OCI-LY3 (cell line): Measurements from ENCODE around the gene GRIFIN.

Source experiments
- H2AFZ ChIP-seq: fragments of 200-600, 300-600 bp; shearing (Covaris generic); 2 replicates; pipeline ENCODE4 v1.6.0; 2014; ENCODE audit warnings: antibody characterized with exemption, low read depth, low read length
- H3K27ac ChIP-seq: fragments of 200-600, 300-600 bp; sonication (generic); 2 replicates; pipeline ENCODE4 v1.5.1; 2014; ENCODE audit warnings: mild to moderate bottlenecking, low read length, moderate library complexity, mixed read lengths
- H3K27me3 ChIP-seq: fragments of 200-600, 300-600 bp; sonication (generic); 2 replicates; pipeline ENCODE4 v1.6.1; 2014; ENCODE audit warnings: low read depth, low read length, mixed read lengths
- H3K36me3 ChIP-seq: fragments of 200-600, 300-600 bp; sonication (generic); replicated peaks from 2 replicates; pipeline ENCODE3; 2014; ENCODE audit warnings: low read depth, low read length, mixed read lengths
- H3K4me1 ChIP-seq: fragments of 300-600, 200-600 bp; sonication (generic); 2 replicates; pipeline ENCODE4 v1.6.1; 2014; ENCODE audit warnings: low read length, mixed read lengths
- H3K4me2 ChIP-seq: fragments of 200-600, 300-600 bp; sonication (generic); 2 replicates; pipeline ENCODE4 v1.6.1; 2014; ENCODE audit warnings: low read length, mixed read lengths
- H3K4me3 ChIP-seq: fragments of 300-600, 200-600 bp; sonication (generic); 2 replicates; pipeline ENCODE4 v1.5.1; 2014; ENCODE audit warnings: antibody characterized with exemption, mild to moderate bottlenecking, low read length, moderate library complexity
- H3K79me2 ChIP-seq: fragments of 300-600, 200-600 bp; shearing (Covaris generic); 2 replicates; pipeline ENCODE4 v1.6.1; 2014; ENCODE audit warnings: mild to moderate bottlenecking, low read length, mixed read lengths
- H3K9ac ChIP-seq: fragments of 300-600, 200-600 bp; shearing (Covaris generic); 2 replicates; pipeline ENCODE4 v1.6.0; 2014; ENCODE audit warnings: mild to moderate bottlenecking, low read length, moderate library complexity
- H3K9me3 ChIP-seq: fragments of 200-600, 300-600 bp; shearing (Covaris generic); 2 replicates; pipeline ENCODE4 v1.6.1; 2014; ENCODE audit warnings: low read length, mixed read lengths; ENCODE audit not compliant: insufficient read depth
- H4K20me1 ChIP-seq: fragments of 200-600, 300-600 bp; sonication (generic); 2 replicates; pipeline ENCODE4 v1.6.1; 2016; ENCODE audit warnings: low read length, mixed read lengths; ENCODE audit not compliant: insufficient read depth
- EZH2phosphoT487 ChIP-seq: fragments of 200-600 bp; shearing (Covaris generic); IDR thresholded peaks from 2 replicates; pipeline ENCODE4 v1.6.1; 2018; ENCODE audit warnings: antibody characterized with exemption, mixed run types, low read depth
- TF ChIP-seq, protein P1 (sequence below): fragments of 200-600, 300-600 bp; sonication (generic); IDR thresholded peaks from 2 replicates; pipeline ENCODE4 v1.5.1; 2014; ENCODE audit warnings: antibody characterized with exemption, low read length, low read depth

GRIFIN gene

GRCh38 chr7:2505401-2505800, 29.2 kb upstream of the GRIFIN start:
- Histone ChIP-seq H3K4me3 (no peak overlapping the region), H3K4me1 (peaks cover 24% of the 10 kb centered on the region), H3K4me2 (no peak overlapping the region), H2AFZ (no peak overlapping the region), H3K27ac (no peak overlapping the region), H4K20me1 (no peaks in the 10 kb centered on the region), H3K27me3 (0 out of 2 replicates have a peak, but pooled peaks cover 5% of the 10 kb centered on the region), H3K9me3 (no peaks in the 10 kb centered on the region), H3K9ac (no peak overlapping the region), H3K36me3 (no peaks in the 10 kb centered on the region), H3K79me2 (no peaks in the 10 kb centered on the region)
- no peak for TF ChIP-seq EZH2phosphoT487
- TF ChIP-seq, protein P1, sequence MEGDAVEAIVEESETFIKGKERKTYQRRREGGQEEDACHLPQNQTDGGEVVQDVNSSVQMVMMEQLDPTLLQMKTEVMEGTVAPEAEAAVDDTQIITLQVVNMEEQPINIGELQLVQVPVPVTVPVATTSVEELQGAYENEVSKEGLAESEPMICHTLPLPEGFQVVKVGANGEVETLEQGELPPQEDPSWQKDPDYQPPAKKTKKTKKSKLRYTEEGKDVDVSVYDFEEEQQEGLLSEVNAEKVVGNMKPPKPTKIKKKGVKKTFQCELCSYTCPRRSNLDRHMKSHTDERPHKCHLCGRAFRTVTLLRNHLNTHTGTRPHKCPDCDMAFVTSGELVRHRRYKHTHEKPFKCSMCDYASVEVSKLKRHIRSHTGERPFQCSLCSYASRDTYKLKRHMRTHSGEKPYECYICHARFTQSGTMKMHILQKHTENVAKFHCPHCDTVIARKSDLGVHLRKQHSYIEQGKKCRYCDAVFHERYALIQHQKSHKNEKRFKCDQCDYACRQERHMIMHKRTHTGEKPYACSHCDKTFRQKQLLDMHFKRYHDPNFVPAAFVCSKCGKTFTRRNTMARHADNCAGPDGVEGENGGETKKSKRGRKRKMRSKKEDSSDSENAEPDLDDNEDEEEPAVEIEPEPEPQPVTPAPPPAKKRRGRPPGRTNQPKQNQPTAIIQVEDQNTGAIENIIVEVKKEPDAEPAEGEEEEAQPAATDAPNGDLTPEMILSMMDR: no peak

GRCh38 chr7:2504889-2505375, 28.7 kb upstream of the GRIFIN start:
- Histone ChIP-seq H2AFZ (no peak overlapping the region), H3K27ac (no peak overlapping the region), H3K4me2 (no peak overlapping the region), H3K27me3 (0 out of 2 replicates have a peak, but pooled peaks cover 5% of the 10 kb centered on the region), H3K4me3 (no peak overlapping the region), H3K9ac (no peak overlapping the region), H3K9me3 (no peaks in the 10 kb centered on the region), H4K20me1 (no peaks in the 10 kb centered on the region), H3K36me3 (no peaks in the 10 kb centered on the region), H3K4me1 (peaks cover 19% of the 10 kb centered on the region), H3K79me2 (no peaks in the 10 kb centered on the region)
- TF ChIP-seq EZH2phosphoT487: no peak
- TF ChIP-seq, protein P1: no peak

DNA sequence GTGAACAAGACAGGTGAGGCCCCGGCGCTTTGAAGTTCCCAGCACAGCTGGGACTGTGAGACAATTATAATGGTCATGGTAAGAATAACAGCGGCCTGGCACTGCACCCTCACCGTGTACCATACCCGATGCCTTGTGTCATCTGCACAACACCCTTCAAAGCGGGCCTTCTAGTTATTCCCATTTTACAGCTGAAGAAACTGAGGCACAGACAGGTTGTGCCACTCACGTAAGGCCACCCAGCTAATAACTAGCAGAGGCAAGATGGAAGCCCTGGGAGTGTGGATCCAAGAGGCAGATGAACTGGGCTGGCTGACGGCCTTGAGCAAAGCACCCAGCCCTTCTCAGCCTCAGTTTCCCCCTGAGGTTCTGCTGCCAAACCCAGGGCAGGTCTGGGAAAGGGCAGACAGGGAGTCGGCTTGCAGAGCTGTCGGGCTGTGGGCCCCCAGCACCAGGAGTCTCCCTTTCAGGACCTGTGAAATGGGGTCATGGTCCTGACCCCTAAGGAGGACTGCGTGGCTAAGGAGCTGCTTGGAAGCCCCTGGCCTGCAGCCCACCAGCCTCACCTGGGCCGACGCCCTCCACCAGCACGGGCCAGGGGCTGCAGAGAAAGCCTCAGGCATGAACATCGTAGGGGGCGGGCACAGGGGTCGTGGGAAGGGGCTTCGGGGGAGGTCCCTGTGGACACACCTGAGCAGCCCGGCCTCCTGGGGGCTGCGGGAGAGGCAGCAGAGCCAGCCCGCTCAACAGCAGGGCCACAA, 28.1 kb upstream of the GRIFIN start:
- Histone ChIP-seq H3K27ac (no peak overlapping the region), H3K9ac (no peak overlapping the region), H4K20me1 (no peaks in the 10 kb centered on the region), H2AFZ (no peak overlapping the region), H3K9me3 (no peaks in the 10 kb centered on the region), H3K4me1 (peaks cover 13% of the 10 kb centered on the region), H3K36me3 (no peaks in the 10 kb centered on the region), H3K4me3 (no peak overlapping the region), H3K4me2 (no peak overlapping the region), H3K79me2 (no peaks in the 10 kb centered on the region), H3K27me3 (0 out of 2 replicates have a peak, but pooled peaks cover 5% of the 10 kb centered on the region)
- TF ChIP-seq EZH2phosphoT487: no peak
- TF ChIP-seq, protein P1: no peak

DNA sequence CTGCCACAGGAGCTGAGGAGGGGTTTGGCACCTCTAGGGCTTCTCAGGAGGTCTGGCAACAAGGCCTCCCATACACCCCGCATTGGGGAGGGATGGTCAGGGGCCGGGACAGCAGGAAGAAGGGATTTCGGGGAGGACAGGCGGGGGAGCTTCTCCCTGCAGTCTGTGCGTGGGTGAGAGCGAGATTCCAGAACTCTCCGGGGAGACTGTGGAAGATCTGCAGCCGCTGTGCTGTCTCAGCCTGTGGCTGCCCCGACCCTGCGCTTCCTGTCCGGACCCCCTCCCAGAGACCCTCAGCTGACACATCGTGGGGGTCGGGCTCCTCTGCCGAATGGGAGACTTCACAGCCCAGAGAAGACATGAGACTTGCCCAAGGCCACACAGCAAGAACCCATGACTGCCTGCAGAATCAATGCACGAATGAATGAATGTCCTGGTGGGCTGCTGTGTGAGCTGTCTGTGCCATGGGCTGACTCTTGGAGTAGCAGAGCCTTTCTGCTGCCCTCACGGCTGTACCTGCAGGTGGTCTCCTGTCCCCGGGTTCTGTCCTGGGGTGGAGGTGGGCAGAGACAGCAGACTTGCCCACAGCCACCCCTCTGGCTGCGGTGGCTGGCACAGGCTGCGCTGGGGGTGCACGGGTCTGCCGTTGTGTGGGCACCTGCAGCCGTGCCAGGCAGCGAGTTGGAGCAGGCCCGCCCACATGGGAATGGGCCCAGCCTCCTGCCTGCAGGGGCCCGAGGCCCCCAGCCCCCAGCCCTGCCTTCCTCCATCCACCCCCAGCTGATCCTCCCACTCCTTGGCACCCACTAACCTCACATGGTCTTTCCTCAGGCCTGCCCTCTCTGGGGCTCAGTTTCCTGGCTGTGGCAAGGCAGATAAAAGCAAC, 27.1 kb upstream of the GRIFIN start:
- Histone ChIP-seq H3K4me2 (no peak overlapping the region), H3K9ac (no peak overlapping the region), H3K36me3 (no peaks in the 10 kb centered on the region), H4K20me1 (no peaks in the 10 kb centered on the region), H3K79me2 (no peaks in the 10 kb centered on the region), H3K4me1 (peaks cover 11% of the 10 kb centered on the region; the same call in 1 of the 2 replicates), H3K9me3 (no peaks in the 10 kb centered on the region), H2AFZ (no peak overlapping the region), H3K27ac (no peak overlapping the region), H3K4me3 (no peak overlapping the region), H3K27me3 (0 out of 2 replicates have a peak, but pooled peaks cover under 1% of the 10 kb centered on the region)
- TF ChIP-seq, protein P1: no peak
- no peak for TF ChIP-seq EZH2phosphoT487
